DND-41 (cell line): ENCODE results near the gene TTLL10.

Experiments used
- ATAC-seq: fragments of 200-7000 bp; cut with Tn5 transposase; 3 replicates; pipeline ENCODE4 v1.9.1; 2021; ENCODE audit warnings: low read depth; ENCODE audit not compliant: insufficient read depth
- DNase-seq: peaks from one replicate; pipeline ENCODE4 v3.0.0-alpha.2; 2020
- H2AFZ ChIP-seq: 2 replicates; pipeline ENCODE4 v1.6.0; 2012; ENCODE audit warnings: low read depth, low read length
- H3K27ac ChIP-seq: 2 replicates; pipeline ENCODE4 v1.5.1; 2012; ENCODE audit warnings: low read length, inconsistent platforms
- H3K27me3 ChIP-seq: fragments of 200-600 bp; sonication (generic); 2 replicates; pipeline ENCODE4 v1.6.0; 2012; ENCODE audit warnings: low read length, mild to moderate bottlenecking, inconsistent platforms; ENCODE audit not compliant: insufficient read depth, poor library complexity
- H3K36me3 ChIP-seq: 2 replicates; pipeline ENCODE4 v1.5.1; 2012; ENCODE audit warnings: low read length, inconsistent platforms; ENCODE audit not compliant: insufficient read depth
- H3K4me1 ChIP-seq: 2 replicates; pipeline ENCODE4 v1.5.1; 2012; ENCODE audit warnings: mild to moderate bottlenecking, low read length; ENCODE audit not compliant: insufficient read depth
- H3K4me2 ChIP-seq: 2 replicates; pipeline ENCODE4 v1.6.0; 2012; ENCODE audit warnings: mild to moderate bottlenecking, moderate library complexity, low read length, inconsistent platforms; ENCODE audit not compliant: insufficient read depth
- H3K4me3 ChIP-seq, 2 experiments: fragments of 200-600 bp in 1 of 2; shearing (Covaris generic) in 1 of 2; 2 replicates each; pipeline ENCODE4 v1.5.1; 2012 to 2016; ENCODE audit warnings: inconsistent platforms in 2 of 2, low read length in 2 of 2, mild to moderate bottlenecking in 2 of 2, low read depth in 1 of 2, moderate library complexity in 1 of 2
- H3K79me2 ChIP-seq: 2 replicates; pipeline ENCODE4 v1.6.0; 2012; ENCODE audit warnings: low read length, inconsistent platforms; ENCODE audit not compliant: insufficient read depth
- H3K9ac ChIP-seq: 2 replicates; pipeline ENCODE4 v1.6.0; 2012; ENCODE audit warnings: low read depth, mild to moderate bottlenecking, inconsistent platforms, low read length, moderate library complexity
- H3K9me3 ChIP-seq: 2 replicates; pipeline ENCODE4 v1.5.1; 2012; ENCODE audit warnings: low read length, moderate library complexity, mild to moderate bottlenecking, inconsistent platforms; ENCODE audit not compliant: insufficient read depth, severe bottlenecking
- H4K20me1 ChIP-seq: 2 replicates; pipeline ENCODE4 v1.6.0; 2012; ENCODE audit warnings: low read length; ENCODE audit not compliant: insufficient read depth
- EZH2 ChIP-seq: IDR thresholded peaks from 3 replicates; pipeline ENCODE4 v1.6.1; 2012; ENCODE audit warnings: borderline replicate concordance, low read depth, mild to moderate bottlenecking, moderate library complexity, low read length, inconsistent platforms; ENCODE audit not compliant: severe bottlenecking
- TF ChIP-seq, protein P1 (sequence below): IDR thresholded peaks from 2 replicates; pipeline ENCODE4 v1.5.1; 2012; ENCODE audit warnings: borderline replicate concordance, low read length, moderate library complexity, mild to moderate bottlenecking; ENCODE audit not compliant: poor library complexity, severe bottlenecking; ENCODE audit errors: extremely low read depth

Gene TTLL10

GRCh38 chr1:1125945-1126344 lies 47.7 kb upstream of the TTLL10 start:
- Histone ChIP-seq H3K27me3 (no peaks in the 10 kb centered on the region), H4K20me1 (peaks cover 15% of the 10 kb centered on the region), H3K4me2 (no peak overlapping the region), H3K27ac (no peak overlapping the region), H3K9me3 (no peaks in the 10 kb centered on the region), H3K79me2 (no peaks in the 10 kb centered on the region), H3K36me3 (no peaks in the 10 kb centered on the region), H3K4me1 (peaks cover 4% of the 10 kb centered on the region; the same call in 1 of the 2 replicates), H3K9ac (no peak overlapping the region), H3K4me3 (no peak overlapping the region), H2AFZ (no peak overlapping the region)
- ATAC-seq (no peak), DNase-seq (no peak)
- TF ChIP-seq EZH2, result no peak
- TF ChIP-seq, protein P1, sequence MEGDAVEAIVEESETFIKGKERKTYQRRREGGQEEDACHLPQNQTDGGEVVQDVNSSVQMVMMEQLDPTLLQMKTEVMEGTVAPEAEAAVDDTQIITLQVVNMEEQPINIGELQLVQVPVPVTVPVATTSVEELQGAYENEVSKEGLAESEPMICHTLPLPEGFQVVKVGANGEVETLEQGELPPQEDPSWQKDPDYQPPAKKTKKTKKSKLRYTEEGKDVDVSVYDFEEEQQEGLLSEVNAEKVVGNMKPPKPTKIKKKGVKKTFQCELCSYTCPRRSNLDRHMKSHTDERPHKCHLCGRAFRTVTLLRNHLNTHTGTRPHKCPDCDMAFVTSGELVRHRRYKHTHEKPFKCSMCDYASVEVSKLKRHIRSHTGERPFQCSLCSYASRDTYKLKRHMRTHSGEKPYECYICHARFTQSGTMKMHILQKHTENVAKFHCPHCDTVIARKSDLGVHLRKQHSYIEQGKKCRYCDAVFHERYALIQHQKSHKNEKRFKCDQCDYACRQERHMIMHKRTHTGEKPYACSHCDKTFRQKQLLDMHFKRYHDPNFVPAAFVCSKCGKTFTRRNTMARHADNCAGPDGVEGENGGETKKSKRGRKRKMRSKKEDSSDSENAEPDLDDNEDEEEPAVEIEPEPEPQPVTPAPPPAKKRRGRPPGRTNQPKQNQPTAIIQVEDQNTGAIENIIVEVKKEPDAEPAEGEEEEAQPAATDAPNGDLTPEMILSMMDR, result no peak

- Histone ChIP-seq H3K9me3 (no peaks in the 10 kb centered on the region), H3K4me2 (no peak overlapping the region), H3K79me2 (no peaks in the 10 kb centered on the region), H3K36me3 (no peaks in the 10 kb centered on the region), H2AFZ (no peak overlapping the region), H3K4me3 (no peak overlapping the region), H3K4me1 (no peaks in the 10 kb centered on the region), H3K9ac (no peak overlapping the region), H3K27me3 (no peaks in the 10 kb centered on the region), H4K20me1 (peaks cover 15% of the 10 kb centered on the region), H3K27ac (no peak overlapping the region)
- DNase-seq (no peak), ATAC-seq (no peak)
- no peak for TF ChIP-seq EZH2
- TF ChIP-seq, protein P1, result no peak
Observed at GRCh38 chr1:1127551-1128451, 45.9 kb upstream of the TTLL10 start.

DNA sequence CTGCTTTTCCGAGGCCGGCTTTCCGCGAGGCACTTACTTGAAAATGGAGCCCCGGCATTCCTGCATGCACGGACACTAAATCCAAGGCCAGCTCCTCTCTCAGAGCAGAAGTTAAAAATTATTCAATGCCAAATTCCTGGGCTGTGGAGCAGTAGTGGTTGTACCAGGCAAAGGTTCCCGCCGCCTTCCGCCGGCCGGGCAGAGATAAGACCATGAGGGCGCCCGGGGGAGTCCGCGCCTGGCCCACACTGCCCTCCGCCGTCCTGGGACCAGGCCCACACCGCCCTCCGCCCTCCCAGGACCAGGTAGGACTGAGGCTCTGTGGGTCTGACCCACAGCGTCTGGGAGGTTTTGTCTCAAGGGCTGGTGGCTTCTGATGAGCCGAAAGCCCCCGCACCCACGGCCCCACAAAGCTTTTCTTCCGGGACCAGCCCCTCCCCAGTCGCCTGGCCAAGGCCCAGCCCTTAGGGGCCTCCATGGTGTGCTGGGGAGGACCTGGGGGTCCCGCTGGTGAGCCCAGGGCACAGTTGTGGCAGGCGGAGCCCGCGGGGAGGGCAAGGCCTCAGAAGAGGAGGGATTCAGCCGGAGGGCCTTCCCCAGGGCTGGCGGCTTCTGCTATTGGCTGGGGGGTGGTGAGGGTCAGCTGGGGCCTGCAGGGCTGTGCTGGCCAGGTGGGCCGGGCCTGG lies 45.1 kb upstream of the TTLL10 start:
- DNase-seq (no peak), ATAC-seq (no peak)
- H3K4me3 ChIP-seq, result no peak overlapping the region
- no peak overlapping the region for H3K27ac ChIP-seq
- no peak overlapping the region for H2AFZ ChIP-seq
- no peak overlapping the region for H3K9ac ChIP-seq
- H3K4me2 ChIP-seq, result no peak overlapping the region
- TF ChIP-seq EZH2, result no peak
- TF ChIP-seq, protein P1, result no peak
- H3K9me3 ChIP-seq, result no peaks in the 10 kb centered on the region
- no peaks in the 10 kb centered on the region for H3K79me2 ChIP-seq
- peaks cover 10% of the 10 kb centered on the region for H4K20me1 ChIP-seq
- H3K36me3 ChIP-seq, result no peaks in the 10 kb centered on the region
- H3K27me3 ChIP-seq, result no peaks in the 10 kb centered on the region
- H3K4me1 ChIP-seq, result no peaks in the 10 kb centered on the region
